PC-9 (cell line): Measurements from ENCODE around the gene KRTAP10-10.

Experiments used
- EZH2 ChIP-seq: fragments of 200-600 bp; sonication (generic); IDR thresholded peaks from 2 replicates; pipeline ENCODE4 v1.8.0; 2017; ENCODE audit warnings: antibody characterized with exemption, low read depth
- TF ChIP-seq, protein P1 (sequence below): fragments of 200-600 bp; sonication (generic); conservative IDR thresholded peaks from 2 replicates; pipeline ENCODE4 v1.6.1; 2017; ENCODE audit warnings: mixed run types, antibody characterized with exemption, mild to moderate bottlenecking, moderate library complexity

- TF ChIP-seq, protein P1, sequence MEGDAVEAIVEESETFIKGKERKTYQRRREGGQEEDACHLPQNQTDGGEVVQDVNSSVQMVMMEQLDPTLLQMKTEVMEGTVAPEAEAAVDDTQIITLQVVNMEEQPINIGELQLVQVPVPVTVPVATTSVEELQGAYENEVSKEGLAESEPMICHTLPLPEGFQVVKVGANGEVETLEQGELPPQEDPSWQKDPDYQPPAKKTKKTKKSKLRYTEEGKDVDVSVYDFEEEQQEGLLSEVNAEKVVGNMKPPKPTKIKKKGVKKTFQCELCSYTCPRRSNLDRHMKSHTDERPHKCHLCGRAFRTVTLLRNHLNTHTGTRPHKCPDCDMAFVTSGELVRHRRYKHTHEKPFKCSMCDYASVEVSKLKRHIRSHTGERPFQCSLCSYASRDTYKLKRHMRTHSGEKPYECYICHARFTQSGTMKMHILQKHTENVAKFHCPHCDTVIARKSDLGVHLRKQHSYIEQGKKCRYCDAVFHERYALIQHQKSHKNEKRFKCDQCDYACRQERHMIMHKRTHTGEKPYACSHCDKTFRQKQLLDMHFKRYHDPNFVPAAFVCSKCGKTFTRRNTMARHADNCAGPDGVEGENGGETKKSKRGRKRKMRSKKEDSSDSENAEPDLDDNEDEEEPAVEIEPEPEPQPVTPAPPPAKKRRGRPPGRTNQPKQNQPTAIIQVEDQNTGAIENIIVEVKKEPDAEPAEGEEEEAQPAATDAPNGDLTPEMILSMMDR = no peak
- TF ChIP-seq EZH2 = no peak
Measured at GRCh38 chr21:44684077-44684476, 46.9 kb downstream of the KRTAP10-10 start.
